K562 (cell line): ENCODE results near the gene SCYL1.
A peak's percentile ranks its signal among the peaks of the same experiment; 100 is the strongest.

Experiments
- BHLHE40 ChIP-seq: IDR thresholded peaks from 2 replicates; pipeline ENCODE4 v1.6.1; 2011; ENCODE audit warnings: low read length, improper control_type of control experiment
- MAZ ChIP-seq, 2 experiments: fragments of 450-650 bp in 1 of 2; sonication (generic) in 1 of 2; formaldehyde crosslinking; IDR thresholded peaks in 1 of 2; conservative IDR thresholded peaks in 1 of 2; 2 replicates each; pipeline versions ENCODE4 v1.4.0 to v1.5.0; 2020; ENCODE audit warnings: mild to moderate bottlenecking in 1 of 2, missing genetic modification reagents in 1 of 2
- MTA2 ChIP-seq: fragments of 450-650 bp; IDR thresholded peaks from 2 replicates; pipeline ENCODE4 v1.6.1; 2016; ENCODE audit warnings: low read depth
- NKRF ChIP-seq: fragments of 450-650 bp; IDR thresholded peaks from 2 replicates; pipeline ENCODE4 v1.6.1; 2016; ENCODE audit warnings: borderline replicate concordance
- REST ChIP-seq, 2 experiments: fragments of 450-650 bp; formaldehyde crosslinking in 1 of 2; IDR thresholded peaks; 2 replicates each; pipeline versions ENCODE4 v1.4.0 to v1.6.1; 2014 to 2020; ENCODE audit warnings: mild to moderate bottlenecking in 2 of 2, borderline replicate concordance in 1 of 2, low read depth in 1 of 2
- ZBTB43 ChIP-seq: sonication (generic); formaldehyde crosslinking; IDR thresholded peaks from 2 replicates; pipeline ENCODE4 v1.8.0; 2023; ENCODE audit warnings: mild to moderate bottlenecking, missing genetic modification reagents
- ZFP91 ChIP-seq: sonication (generic); formaldehyde crosslinking; IDR thresholded peaks from 2 replicates; pipeline ENCODE4 v1.8.0; 2022; ENCODE audit warnings: mild to moderate bottlenecking, missing genetic modification reagents
- ZNF609 ChIP-seq: sonication (generic); formaldehyde crosslinking; IDR thresholded peaks from 2 replicates; pipeline ENCODE4 v1.8.1; 2023; ENCODE audit warnings: missing genetic modification reagents, mild to moderate bottlenecking, borderline replicate concordance

- TF ChIP-seq MTA2 (no peak), REST (IDR thresholded peaks at IDR 0.05; ENCODE audit: borderline replicate concordance) (peak; percentile 20), REST (CRISPR knock-in tag; IDR thresholded peaks at IDR 0.05; ENCODE audit: low read depth) (peak; percentile 68; the same call in 1 of the 2 replicates), MAZ (CRISPR knock-in tag; conservative IDR thresholded peaks at IDR 0.05 in 1 of 2, IDR thresholded peaks at IDR 0.05 in 1 of 2) (peak; percentile 67 to 72), BHLHE40 (peak; percentile 55), ZFP91 (no peak), ZNF609 (CRISPR knock-in tag) (no peak; the same call in 1 of the 2 replicates), NKRF (no peak), ZBTB43 (CRISPR knock-in tag) (no peak)
These were observed 46.3 kb upstream of the SCYL1 start for GRCh38 chr11:65478388-65479183.
